AG04450 (cell line): ENCODE measurements around the gene VAPA. TPM values are rescaled to one million over a fixed set of nuclear protein-coding genes. Genes with fewer than 3 reads are reported as not detected.

ENCODE experiments used
- CTCF ChIA-PET: fragments of 300-600, 350-600 bp; formaldehyde crosslinking; extraction: SDS; loops from one replicate; lab custom pipeline; 2022; ENCODE audit warnings: antibody characterized with exemption, inconsistent platforms; lab: Charles Lee
- POLR2A ChIA-PET: fragments of 350-600 bp; formaldehyde crosslinking; extraction: SDS; loops from one replicate; lab custom pipeline; 2021; ENCODE audit warnings: antibody characterized with exemption, inconsistent platforms; lab: Yijun Ruan, JAX
- DNase-seq: peaks from one replicate; pipeline ENCODE4 v3.0.0-alpha.2; 2011; ENCODE audit warnings: low read depth, low spot score
- H3K27ac ChIP-seq: one replicate; pipeline ENCODE4 v1.5.1; 2012; ENCODE audit warnings: low read depth, low read length, control low read depth
- H3K27me3 ChIP-seq: one replicate; pipeline ENCODE4 v1.6.0; 2012; ENCODE audit warnings: low read length; ENCODE audit not compliant: control insufficient read depth, insufficient read depth
- H3K4me3 ChIP-seq: 2 replicates; pipeline ENCODE4 v1.5.1; 2011; ENCODE audit warnings: mild to moderate bottlenecking, low read depth, low read length, control low read depth
- H3K9me3 ChIP-seq: 2 replicates; pipeline ENCODE4 v1.5.1; 2012; ENCODE audit warnings: low read length; ENCODE audit not compliant: control insufficient read depth, insufficient read depth
- polyA plus RNA-seq: library from polyadenylated mRNA; depleted of rRNA; stranded (reverse); fragments of >200 nt; gene quantifications from 2 replicates; pipeline ENCODE4 v1.2.3, GENCODE V29; 2011
- TF ChIP-seq, protein P1 (sequence below): IDR thresholded peaks from 2 replicates; pipeline ENCODE4 v1.5.1; 2011; ENCODE audit warnings: low read depth, low read length, control low read depth, inconsistent platforms

Gene VAPA
- polyA plus RNA-seq, 1 experiment, result 393 TPM

GRCh38 chr18:9985641-9986040 lies 71.8 kb downstream of the VAPA start:
- ChIA-PET POLR2A (no interaction called here), CTCF (no interaction called here)
- no peaks in the 10 kb centered on the region; the same call in 1 of the 2 replicates for H3K9me3 ChIP-seq
- TF ChIP-seq, protein P1, sequence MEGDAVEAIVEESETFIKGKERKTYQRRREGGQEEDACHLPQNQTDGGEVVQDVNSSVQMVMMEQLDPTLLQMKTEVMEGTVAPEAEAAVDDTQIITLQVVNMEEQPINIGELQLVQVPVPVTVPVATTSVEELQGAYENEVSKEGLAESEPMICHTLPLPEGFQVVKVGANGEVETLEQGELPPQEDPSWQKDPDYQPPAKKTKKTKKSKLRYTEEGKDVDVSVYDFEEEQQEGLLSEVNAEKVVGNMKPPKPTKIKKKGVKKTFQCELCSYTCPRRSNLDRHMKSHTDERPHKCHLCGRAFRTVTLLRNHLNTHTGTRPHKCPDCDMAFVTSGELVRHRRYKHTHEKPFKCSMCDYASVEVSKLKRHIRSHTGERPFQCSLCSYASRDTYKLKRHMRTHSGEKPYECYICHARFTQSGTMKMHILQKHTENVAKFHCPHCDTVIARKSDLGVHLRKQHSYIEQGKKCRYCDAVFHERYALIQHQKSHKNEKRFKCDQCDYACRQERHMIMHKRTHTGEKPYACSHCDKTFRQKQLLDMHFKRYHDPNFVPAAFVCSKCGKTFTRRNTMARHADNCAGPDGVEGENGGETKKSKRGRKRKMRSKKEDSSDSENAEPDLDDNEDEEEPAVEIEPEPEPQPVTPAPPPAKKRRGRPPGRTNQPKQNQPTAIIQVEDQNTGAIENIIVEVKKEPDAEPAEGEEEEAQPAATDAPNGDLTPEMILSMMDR, result no peak
- H3K4me3 ChIP-seq, result no peak overlapping the region
- peaks cover 25% of the 10 kb centered on the region for H3K27me3 ChIP-seq
- DNase-seq, result no peak
- H3K27ac ChIP-seq, result no peak overlapping the region

DNA sequence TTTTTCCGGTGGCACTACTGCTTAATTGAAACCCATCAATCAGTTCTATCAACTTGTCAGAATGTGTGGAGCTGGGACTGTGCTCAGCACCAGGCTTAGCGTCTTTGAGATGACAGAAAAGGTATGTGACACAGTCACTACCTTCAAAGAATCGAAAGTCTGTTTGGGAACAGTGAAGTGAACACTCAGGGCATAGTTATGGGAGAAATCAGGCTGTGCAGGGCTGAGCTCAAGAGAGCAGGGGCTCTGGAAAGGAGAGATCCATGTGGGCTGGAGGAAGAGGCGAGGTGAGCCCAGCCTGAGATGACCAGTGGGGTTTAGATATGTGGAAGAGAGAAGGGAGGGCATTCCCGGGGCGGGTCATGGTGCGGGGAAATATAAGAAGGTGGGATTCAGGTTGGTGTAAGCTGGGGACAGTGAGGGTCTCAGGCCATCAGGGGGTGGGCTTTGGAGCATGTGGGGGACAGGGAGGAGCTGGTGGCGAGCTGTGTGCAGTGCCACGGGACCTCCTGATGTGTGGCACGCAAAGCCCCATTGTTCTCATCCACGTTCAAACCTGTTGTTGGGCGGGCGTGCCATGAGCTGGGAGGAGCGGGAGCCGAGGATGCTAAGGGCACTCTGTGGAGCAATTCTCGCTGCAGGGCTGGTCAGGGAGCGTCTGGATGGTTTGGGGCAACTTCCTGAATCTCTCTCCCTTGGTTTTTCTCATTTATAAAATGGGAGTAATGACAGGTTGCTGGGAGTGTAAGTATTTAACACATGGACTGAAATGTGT lies 72.5 kb downstream of the VAPA start:
- Histone ChIP-seq H3K27me3 (peaks cover 27% of the 10 kb centered on the region), H3K27ac (no peak overlapping the region), H3K9me3 (no peaks in the 10 kb centered on the region; the same call in 1 of the 2 replicates), H3K4me3 (no peak overlapping the region)
- ChIA-PET CTCF (no interaction called here), POLR2A (no interaction called here)
- TF ChIP-seq, protein P1, result no peak
- DNase-seq, result no peak

DNA sequence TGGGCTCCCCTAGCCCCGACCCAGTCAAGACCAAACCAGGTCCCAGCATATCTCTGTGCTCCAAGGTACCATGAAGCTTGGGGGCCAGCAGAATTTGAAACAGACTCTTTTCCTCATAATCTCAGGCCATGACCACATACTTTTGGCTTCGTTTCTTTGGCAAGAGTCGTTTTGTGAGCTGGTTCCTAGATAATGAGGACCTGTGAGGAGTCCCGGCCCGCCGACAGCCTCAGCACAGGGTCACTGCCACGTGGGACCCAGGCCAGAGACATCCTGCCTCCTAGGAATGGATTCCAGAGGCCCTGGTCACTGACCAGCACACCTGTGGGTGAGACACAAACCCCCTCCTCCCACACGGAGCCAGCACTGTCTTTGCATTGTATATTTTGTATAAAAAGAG lies 73.5 kb downstream of the VAPA start:
- H3K9me3 ChIP-seq, result no peaks in the 10 kb centered on the region
- POLR2A ChIA-PET, result no interaction called here
- DNase-seq, result no peak
- no peak overlapping the region for H3K27ac ChIP-seq
- TF ChIP-seq, protein P1, result no peak
- CTCF ChIA-PET, result interaction anchor here (0.6 to 0.7 kb wide), 2 partner anchors 13 to 16 kb away, joined by 3 read pairs; no protein-coding TSS in a partner anchor
- H3K27me3 ChIP-seq, result peaks cover 32% of the 10 kb centered on the region
- no peak overlapping the region for H3K4me3 ChIP-seq

DNA sequence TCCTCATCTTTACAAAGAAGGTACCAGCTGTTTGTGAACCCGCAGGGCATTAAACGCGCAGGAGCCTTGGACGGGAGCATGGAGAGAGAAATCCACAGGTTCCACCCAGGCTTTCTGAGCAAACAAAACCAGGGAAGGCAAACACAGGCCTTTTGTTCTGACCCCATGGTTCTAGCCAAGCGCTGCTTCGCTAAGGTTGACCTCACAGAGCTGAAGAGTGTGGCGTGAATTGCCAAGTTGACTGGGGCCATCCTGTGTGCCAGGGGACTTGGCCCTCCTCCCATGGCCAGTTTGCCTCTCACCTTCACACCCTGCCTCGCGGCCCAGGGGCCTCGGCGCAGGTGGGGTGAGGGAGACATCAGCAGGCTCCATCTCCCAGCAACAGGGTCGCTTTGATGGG lies 74.1 kb downstream of the VAPA start:
- no peak for DNase-seq
- no peak overlapping the region for H3K4me3 ChIP-seq
- H3K9me3 ChIP-seq, result no peaks in the 10 kb centered on the region
- ChIA-PET CTCF (interaction anchor here (0.6 to 0.7 kb wide), 3 partner anchors 14 to 572 kb away, joined by 3 read pairs; no protein-coding TSS in a partner anchor), POLR2A (no interaction called here)
- H3K27me3 ChIP-seq, result peaks cover 35% of the 10 kb centered on the region
- TF ChIP-seq, protein P1, result no peak
- no peak overlapping the region for H3K27ac ChIP-seq

DNA sequence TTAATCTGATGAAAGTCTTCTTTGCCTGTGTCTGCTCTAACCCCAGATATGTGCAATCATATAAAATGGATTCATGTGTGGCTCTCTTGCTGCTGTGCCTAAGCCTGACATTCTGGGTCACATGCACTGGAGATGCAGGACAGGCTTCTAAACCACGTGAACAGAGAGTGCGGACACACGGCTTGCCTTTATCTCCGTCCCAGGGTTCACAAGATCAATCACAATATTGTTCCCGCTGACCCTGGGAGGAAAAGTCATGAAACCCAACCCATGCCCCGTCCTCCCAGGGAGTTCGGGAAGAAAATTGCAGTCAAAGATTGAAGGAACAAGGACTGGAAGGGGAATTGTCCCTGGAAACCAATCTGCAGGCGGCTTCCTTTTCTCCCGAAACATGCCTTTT lies 74.8 kb downstream of the VAPA start:
- Histone ChIP-seq H3K4me3 (no peak overlapping the region), H3K27me3 (peaks cover 41% of the 10 kb centered on the region), H3K27ac (no peak overlapping the region), H3K9me3 (no peaks in the 10 kb centered on the region)
- DNase-seq, result no peak
- ChIA-PET POLR2A (no interaction called here), CTCF (no interaction called here)
- TF ChIP-seq, protein P1, result no peak
